H9 (cell line): ENCODE data around the gene RSPH3. TPM values are rescaled to one million over a fixed set of nuclear protein-coding genes. Genes with fewer than 3 reads are reported as not detected.
A peak's percentile ranks its signal among the peaks of the same experiment; 100 is the strongest.

Experiments used
- DNase-seq: peaks from one replicate; pipeline ENCODE4 v3.0.0-alpha.2; 2017
- H2AFZ ChIP-seq: one replicate; pipeline ENCODE4 v1.6.1; 2013; ENCODE audit warnings: mild to moderate bottlenecking, low read length, control low read depth, moderate library complexity
- H2AK5ac ChIP-seq: 2 replicates; pipeline ENCODE4 v1.6.1; 2013; ENCODE audit warnings: low read length, control low read depth, mixed read lengths; ENCODE audit not compliant: insufficient read length
- H2BK120ac ChIP-seq: one replicate; pipeline ENCODE4 v1.6.1; 2013; ENCODE audit warnings: low read depth, mild to moderate bottlenecking, low read length, control low read depth, inconsistent platforms; ENCODE audit not compliant: poor library complexity, severe bottlenecking
- H2BK12ac ChIP-seq: 2 replicates; pipeline ENCODE4 v1.6.1; 2013; ENCODE audit warnings: low read length, control low read depth, mixed read lengths, low read depth; ENCODE audit not compliant: insufficient read length
- H2BK15ac ChIP-seq: 2 replicates; pipeline ENCODE4 v1.6.1; 2013; ENCODE audit warnings: low read depth, low read length, control low read depth
- H2BK20ac ChIP-seq: one replicate; pipeline ENCODE4 v1.6.1; 2013; ENCODE audit warnings: low read depth, mild to moderate bottlenecking, low read length, control low read depth, inconsistent platforms; ENCODE audit not compliant: poor library complexity, severe bottlenecking
- H2BK5ac ChIP-seq: 2 replicates; pipeline ENCODE4 v1.6.1; 2013; ENCODE audit warnings: low read length, control low read depth, mixed read lengths; ENCODE audit not compliant: insufficient read length
- H3K14ac ChIP-seq: 2 replicates; pipeline ENCODE4 v1.6.1; 2013; ENCODE audit warnings: low read length, control low read depth; ENCODE audit not compliant: insufficient read depth
- H3K18ac ChIP-seq: 2 replicates; pipeline ENCODE4 v1.6.1; 2013; ENCODE audit warnings: low read depth, mild to moderate bottlenecking, mixed read lengths, low read length, control low read depth; ENCODE audit not compliant: insufficient read length
- H3K23ac ChIP-seq: 2 replicates; pipeline ENCODE4 v1.6.1; 2013; ENCODE audit warnings: low read length, control low read depth, mixed read lengths, low read depth; ENCODE audit not compliant: insufficient read length
- H3K23me2 ChIP-seq: 2 replicates; pipeline ENCODE4 v1.6.1; 2013; ENCODE audit warnings: low read depth, mild to moderate bottlenecking, mixed read lengths, low read length, control low read depth; ENCODE audit not compliant: insufficient read length, poor library complexity, severe bottlenecking
- H3K27ac ChIP-seq: 2 replicates; pipeline ENCODE4 v1.5.1; 2013; ENCODE audit warnings: low read length, control low read depth, mixed read lengths, low read depth; ENCODE audit not compliant: insufficient read length
- H3K27me3 ChIP-seq: 2 replicates; pipeline ENCODE4 v1.6.1; 2013; ENCODE audit warnings: low read length, control low read depth, inconsistent platforms; ENCODE audit not compliant: insufficient read depth
- H3K4ac ChIP-seq: 2 replicates; pipeline ENCODE4 v1.6.1; 2013; ENCODE audit warnings: low read depth, mild to moderate bottlenecking, control low read depth, inconsistent platforms, low read length, moderate library complexity
- H3K4me1 ChIP-seq: 2 replicates; pipeline ENCODE4 v1.6.1; 2013; ENCODE audit warnings: low read length, control low read depth, inconsistent platforms; ENCODE audit not compliant: insufficient read depth
- H3K4me2 ChIP-seq: 2 replicates; pipeline ENCODE4 v1.6.1; 2013; ENCODE audit warnings: low read length, control low read depth, mixed read lengths; ENCODE audit not compliant: insufficient read length, insufficient read depth
- H3K56ac ChIP-seq: 2 replicates; pipeline ENCODE4 v1.6.1; 2013; ENCODE audit warnings: low read depth, mild to moderate bottlenecking, mixed read lengths, low read length, control low read depth; ENCODE audit not compliant: insufficient read length
- H3K79me1 ChIP-seq: 2 replicates; pipeline ENCODE4 v1.6.1; 2013; ENCODE audit warnings: low read depth, mild to moderate bottlenecking, moderate library complexity, low read length, control low read depth, inconsistent platforms; ENCODE audit not compliant: insufficient read depth, poor library complexity, severe bottlenecking
- H3K79me2 ChIP-seq: 2 replicates; pipeline ENCODE4 v1.6.1; 2013; ENCODE audit warnings: low read length, control low read depth, inconsistent platforms; ENCODE audit not compliant: insufficient read depth
- H3K9ac ChIP-seq: 2 replicates; pipeline ENCODE4 v1.6.1; 2013; ENCODE audit warnings: low read length, control low read depth, mixed read lengths; ENCODE audit not compliant: insufficient read length; ENCODE audit errors: extremely low read depth
- H3K9me3 ChIP-seq: one replicate; pipeline ENCODE4 v1.6.1; 2013; ENCODE audit warnings: low read depth, low read length, inconsistent platforms; ENCODE audit not compliant: control insufficient read depth
- H3T11ph ChIP-seq: one replicate; pipeline ENCODE4 v1.6.1; 2013; ENCODE audit warnings: mild to moderate bottlenecking, low read length, control low read depth, inconsistent platforms
- H4K20me1 ChIP-seq: one replicate; pipeline ENCODE4 v1.6.1; 2013; ENCODE audit not compliant: control insufficient read depth, insufficient read length, insufficient read depth
- H4K5ac ChIP-seq: 2 replicates; pipeline ENCODE4 v1.6.1; 2013; ENCODE audit warnings: low read depth, mild to moderate bottlenecking, mixed read lengths, low read length, control low read depth; ENCODE audit not compliant: insufficient read length
- H4K8ac ChIP-seq: replicated peaks from 2 replicates; pipeline ENCODE4 v1.6.1; 2013; ENCODE audit warnings: low read length, control low read depth, mixed read lengths, low read depth; ENCODE audit not compliant: insufficient read length
- H4K91ac ChIP-seq: 2 replicates; pipeline ENCODE4 v1.6.1; 2013; ENCODE audit warnings: low read depth, mild to moderate bottlenecking, moderate library complexity, mixed read lengths, low read length, control low read depth; ENCODE audit not compliant: insufficient read length
- H3K27ac Mint-ChIP-seq, 3 experiments: 2 replicates in 2 of 3; 3 replicates in 1 of 3; pipeline ENCODE4 v1.8.0; 2020 to 2021; ENCODE audit warnings: mixed read lengths in 3 of 3, mild to moderate bottlenecking in 1 of 3, moderate library complexity in 1 of 3
- H3K27me3 Mint-ChIP-seq: 2 replicates; pipeline ENCODE4 v1.8.0; 2021; ENCODE audit warnings: low read depth, mild to moderate bottlenecking, moderate library complexity, mixed read lengths
- H3K36me3 Mint-ChIP-seq, 3 experiments: 2 replicates in 2 of 3; 3 replicates in 1 of 3; pipeline ENCODE4 v1.8.0; 2020 to 2021; ENCODE audit warnings: low read depth in 3 of 3, mixed read lengths in 3 of 3; ENCODE audit not compliant: insufficient read depth in 1 of 3
- H3K4me1 Mint-ChIP-seq, 2 experiments: 2 replicates each; pipeline ENCODE4 v1.8.0; 2020; ENCODE audit warnings: mixed read lengths in 2 of 2
- H3K4me3 Mint-ChIP-seq, 2 experiments: 2 replicates in 1 of 2; 3 replicates in 1 of 2; pipeline ENCODE4 v1.8.0; 2020 to 2021; ENCODE audit warnings: mild to moderate bottlenecking in 2 of 2, mixed read lengths in 2 of 2, moderate library complexity in 1 of 2
- H3K9me3 Mint-ChIP-seq, 2 experiments: 2 replicates in 1 of 2; 3 replicates in 1 of 2; pipeline ENCODE4 v1.8.0; 2020; ENCODE audit warnings: mild to moderate bottlenecking in 2 of 2, mixed read lengths in 2 of 2, moderate library complexity in 1 of 2
- WGBS: extraction: QIAGEN DNeasy Blood & Tissue Kit; methylation state at CpG from one replicate; pipeline ENCODE4 v1.1.7; 2013; ENCODE audit warnings: missing lambda C conversion rate, low lambda C conversion rate, mixed read lengths; ENCODE audit not compliant: insufficient read length; ENCODE audit errors: extremely low coverage; 5-methylcytosine and 5-hydroxymethylcytosine counted together
- long read RNA-seq: library from polyadenylated mRNA; unstranded; transcript quantifications from one replicate; pipeline ENCODE4 v2.0.0, GENCODE V29; 2020
- total RNA-seq: library from RNA; stranded (reverse); gene quantifications from 2 replicates; pipeline ENCODE4 v1.2.1, GENCODE V29; 2021
- TF ChIP-seq, protein P1 (sequence below): fragments of 200-600 bp; sonication (generic); conservative IDR thresholded peaks from 3 replicates; pipeline ENCODE4 v1.8.0; 2021; ENCODE audit warnings: antibody characterized with exemption, mild to moderate bottlenecking

The RSPH3 gene, protein sequence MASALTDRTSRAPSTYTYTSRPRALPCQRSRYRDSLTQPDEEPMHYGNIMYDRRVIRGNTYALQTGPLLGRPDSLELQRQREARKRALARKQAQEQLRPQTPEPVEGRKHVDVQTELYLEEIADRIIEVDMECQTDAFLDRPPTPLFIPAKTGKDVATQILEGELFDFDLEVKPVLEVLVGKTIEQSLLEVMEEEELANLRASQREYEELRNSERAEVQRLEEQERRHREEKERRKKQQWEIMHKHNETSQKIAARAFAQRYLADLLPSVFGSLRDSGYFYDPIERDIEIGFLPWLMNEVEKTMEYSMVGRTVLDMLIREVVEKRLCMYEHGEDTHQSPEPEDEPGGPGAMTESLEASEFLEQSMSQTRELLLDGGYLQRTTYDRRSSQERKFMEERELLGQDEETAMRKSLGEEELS
- 1.8 and 2.2 TPM in 2 replicates for total RNA-seq
- long read RNA-seq, full-length matches to known transcripts = 7 of 17 reads
- long read RNA-seq, partial matches to known transcripts = 6 of 17 reads
- long read RNA-seq, other reads (novel, unspliced or antisense) = 4 of 17 reads

DNA sequence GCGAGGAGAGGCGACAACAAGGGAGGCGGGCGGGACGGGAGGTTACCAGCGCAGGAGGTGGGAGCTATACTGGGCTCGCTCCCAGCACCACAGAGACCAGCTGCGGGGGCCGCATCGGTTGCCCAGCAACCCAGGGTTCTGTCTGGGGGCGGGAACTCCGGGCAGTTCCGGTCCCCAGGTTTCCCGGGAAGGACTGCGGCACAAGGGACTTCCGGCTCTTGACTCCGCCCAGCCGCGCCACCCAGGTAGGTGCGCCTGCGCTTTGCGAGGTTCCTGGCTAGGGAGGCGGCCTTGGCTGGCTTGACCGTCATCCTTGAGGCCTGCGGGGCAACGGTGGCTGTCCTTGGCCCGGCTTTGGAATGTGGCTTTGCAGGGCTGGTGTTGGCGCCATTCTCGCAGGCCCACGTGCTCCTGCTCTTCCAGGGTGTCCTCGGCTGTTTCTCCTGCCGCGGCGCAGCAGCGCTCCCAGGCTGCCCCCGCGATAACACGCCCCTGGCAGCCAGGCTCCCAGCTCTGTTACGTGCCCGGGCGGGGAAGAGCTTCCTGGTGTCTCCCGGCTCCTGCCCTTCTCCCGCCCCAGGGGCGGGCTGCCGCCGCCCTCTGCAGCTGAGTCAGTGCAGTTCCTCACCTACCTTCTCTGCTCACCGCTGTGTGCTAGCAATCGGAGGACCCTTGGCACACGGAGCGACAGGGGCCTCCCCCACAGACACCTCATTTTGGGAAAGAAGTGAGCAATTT, at the start of gene RSPH3:
Gene RSPH3 (minus strand): TSS at position 537 of the 738 bp plus-strand sequence. CDS start 652 bp downstream, outside the sequence.
- no peaks in the 10 kb centered on the region; the same call in 1 of the 2 replicates for H3K4me1 ChIP-seq
- peak within 1 kb of the TSS; percentile 21 for H3K27ac ChIP-seq
- peak within 1 kb of the TSS; percentile 92 for H3K4me2 ChIP-seq
- no peaks in the 10 kb centered on the region for H3K79me2 ChIP-seq
- no peak within 1 kb of the TSS for H3K23ac ChIP-seq
- peaks cover 13% of the 10 kb centered on the region for H3K23me2 ChIP-seq
- no peak within 1 kb of the TSS for H3K56ac ChIP-seq
- no peak within 1 kb of the TSS for H2BK15ac ChIP-seq
- peak; percentile 98 for DNase-seq
- H3K18ac ChIP-seq = peak within 1 kb of the TSS; percentile 40
- H4K20me1 ChIP-seq = no peaks in the 10 kb centered on the region
- Mint-ChIP-seq H3K4me3 (peak within 1 kb of the TSS; percentile 83 to 99), H3K4me1 (peaks cover 10 to 13% of the 10 kb centered on the region in 2 experiments), H3K27me3 (no peaks in the 10 kb centered on the region), H3K36me3 (peaks cover 0 to 7% (median 0%) of the 10 kb centered on the region in 3 experiments; a peak in 3 of 7 replicates), H3K9me3 (no peaks in the 10 kb centered on the region; a peak in 2 of 5 replicates), H3K27ac (peak within 1 kb of the TSS; percentile 94 to 99 (median 95))
- H2AFZ ChIP-seq = no peak within 1 kb of the TSS
- no peak within 1 kb of the TSS for H4K5ac ChIP-seq
- no peak within 1 kb of the TSS for H2BK5ac ChIP-seq
- no peak within 1 kb of the TSS for H2BK12ac ChIP-seq
- peak within 1 kb of the TSS; percentile 28 for H3K14ac ChIP-seq
- no peak within 1 kb of the TSS for H3T11ph ChIP-seq
- no peak within 1 kb of the TSS for H2BK120ac ChIP-seq
- H3K4ac ChIP-seq = no peak within 1 kb of the TSS
- no peak within 1 kb of the TSS for H4K91ac ChIP-seq
- H2AK5ac ChIP-seq = no peak within 1 kb of the TSS
- no peak within 1 kb of the TSS for H4K8ac ChIP-seq
- no CpG with 5 or more reads among the region's 50 CpGs for WGBS
- H3K9me3 ChIP-seq = no peaks in the 10 kb centered on the region
- TF ChIP-seq, protein P1, sequence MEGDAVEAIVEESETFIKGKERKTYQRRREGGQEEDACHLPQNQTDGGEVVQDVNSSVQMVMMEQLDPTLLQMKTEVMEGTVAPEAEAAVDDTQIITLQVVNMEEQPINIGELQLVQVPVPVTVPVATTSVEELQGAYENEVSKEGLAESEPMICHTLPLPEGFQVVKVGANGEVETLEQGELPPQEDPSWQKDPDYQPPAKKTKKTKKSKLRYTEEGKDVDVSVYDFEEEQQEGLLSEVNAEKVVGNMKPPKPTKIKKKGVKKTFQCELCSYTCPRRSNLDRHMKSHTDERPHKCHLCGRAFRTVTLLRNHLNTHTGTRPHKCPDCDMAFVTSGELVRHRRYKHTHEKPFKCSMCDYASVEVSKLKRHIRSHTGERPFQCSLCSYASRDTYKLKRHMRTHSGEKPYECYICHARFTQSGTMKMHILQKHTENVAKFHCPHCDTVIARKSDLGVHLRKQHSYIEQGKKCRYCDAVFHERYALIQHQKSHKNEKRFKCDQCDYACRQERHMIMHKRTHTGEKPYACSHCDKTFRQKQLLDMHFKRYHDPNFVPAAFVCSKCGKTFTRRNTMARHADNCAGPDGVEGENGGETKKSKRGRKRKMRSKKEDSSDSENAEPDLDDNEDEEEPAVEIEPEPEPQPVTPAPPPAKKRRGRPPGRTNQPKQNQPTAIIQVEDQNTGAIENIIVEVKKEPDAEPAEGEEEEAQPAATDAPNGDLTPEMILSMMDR = peak; percentile 34; the same call in 2 of the 3 replicates
- H3K27me3 ChIP-seq = no peaks in the 10 kb centered on the region
- no peak within 1 kb of the TSS for H2BK20ac ChIP-seq
- no peaks in the 10 kb centered on the region for H3K79me1 ChIP-seq
- H3K9ac ChIP-seq = peak within 1 kb of the TSS; percentile 81
